Measurements from ENCODE around the gene CTH.
"Not testable (repeated sequence)": the region's sequence is repeated elsewhere in the genome, so short reads cannot be mapped to it uniquely, and the experiment has no call there.

CTH gene

GRCh38 chr1:70459496-70460225, 48.6 kb downstream of the CTH start:
- DNase-seq, result no peak

GRCh38 chr1:70460740-70461713, 50.0 kb downstream of the CTH start:
- peak; percentile 28 for DNase-seq

- DNase-seq, result no peak
These were observed 51.5 kb downstream of the CTH start for GRCh38 chr1:70462611-70463010.

- DNase-seq, result no peak
These were observed 54.8 kb downstream of the CTH start for GRCh38 chr1:70465911-70466310.

- DNase-seq, result no peak
These were observed 56.5 kb downstream of the CTH start for GRCh38 chr1:70467531-70467930.

GRCh38 chr1:70468180-70468579, 57.1 kb downstream of the CTH start:
- DNase-seq, result no peak

GRCh38 chr1:70469184-70469583, 58.1 kb downstream of the CTH start:
- DNase-seq, result not testable (repeated sequence)

GRCh38 chr1:70475023-70475422, 64.0 kb downstream of the CTH start:
- DNase-seq, result no peak

- no peak for DNase-seq
These were observed 66.0 kb downstream of the CTH start for GRCh38 chr1:70477090-70477489.

GRCh38 chr1:70477905-70478304, 66.8 kb downstream of the CTH start:
- not testable (repeated sequence) for DNase-seq

GRCh38 chr1:70483342-70483741, 72.3 kb downstream of the CTH start:
- DNase-seq, result no peak

GRCh38 chr1:70485624-70486023, 74.6 kb downstream of the CTH start:
- no peak for DNase-seq

GRCh38 chr1:70486676-70487458, 75.8 kb downstream of the CTH start:
- no peak for DNase-seq

- DNase-seq, result no peak
These were observed 76.4 kb downstream of the CTH start for GRCh38 chr1:70487459-70487815.

GRCh38 chr1:70487910-70488665, 77.0 kb downstream of the CTH start:
- no peak for DNase-seq

All from NCI-H510A treated with DMSO at 0.1 percent for 48 hours (cell line).